ELR (cell line): ENCODE results near the gene KRT76.

ENCODE experiments used
- DNase-seq: peaks from one replicate; pipeline ENCODE4 v3.0.0-alpha.2; 2015; ENCODE audit warnings: low read depth

Gene KRT76

DNA sequence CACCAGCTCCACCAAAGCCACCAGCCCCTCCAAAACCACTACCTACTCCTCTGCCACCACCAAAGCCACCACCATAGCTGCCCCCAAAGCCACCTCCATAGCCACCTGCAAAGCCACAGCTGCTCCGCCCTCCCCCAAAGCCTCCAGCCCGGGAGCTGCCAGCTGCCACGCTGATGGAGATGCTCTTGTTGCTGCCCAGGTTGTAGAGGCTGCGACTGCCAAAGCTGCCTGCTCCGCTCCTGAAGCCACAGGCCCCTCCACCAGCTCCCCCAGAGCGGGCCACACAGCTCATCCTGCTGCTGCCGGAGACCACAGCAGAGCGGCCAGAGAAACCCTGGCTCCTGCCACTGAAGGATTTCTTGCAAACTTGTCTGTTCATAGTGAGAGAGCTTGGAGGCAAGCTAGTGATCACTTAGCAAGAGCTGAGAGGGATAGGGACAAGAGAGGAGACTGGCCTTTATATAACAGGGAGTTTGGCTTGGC lies at the start of gene KRT76:
Gene KRT76 (minus strand): TSS at position 433 of the 483 bp plus-strand sequence. CDS start 54 bp downstream, at position 379.
- DNase-seq: no peak

DNA sequence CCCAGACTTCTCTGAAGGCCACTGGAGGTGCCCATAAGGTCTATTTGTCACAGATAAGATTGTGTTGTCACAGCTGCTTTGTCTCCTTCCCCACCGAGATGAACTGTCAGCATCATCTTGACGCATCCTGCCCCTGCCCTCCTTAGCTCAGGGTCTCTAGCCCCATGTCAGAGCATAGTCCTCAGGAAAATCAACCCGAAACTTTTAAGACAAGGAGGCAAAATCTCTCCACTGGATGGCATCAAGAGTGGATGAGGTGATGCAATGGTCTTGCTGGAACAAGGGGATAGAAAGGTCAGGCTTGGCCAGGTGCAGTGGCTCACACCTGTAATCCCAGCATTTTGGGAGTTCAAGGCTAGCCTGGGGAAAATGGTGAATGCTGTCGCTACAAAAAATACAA lies 48.8 kb upstream of the KRT76 start:
- no peak for DNase-seq

DNA sequence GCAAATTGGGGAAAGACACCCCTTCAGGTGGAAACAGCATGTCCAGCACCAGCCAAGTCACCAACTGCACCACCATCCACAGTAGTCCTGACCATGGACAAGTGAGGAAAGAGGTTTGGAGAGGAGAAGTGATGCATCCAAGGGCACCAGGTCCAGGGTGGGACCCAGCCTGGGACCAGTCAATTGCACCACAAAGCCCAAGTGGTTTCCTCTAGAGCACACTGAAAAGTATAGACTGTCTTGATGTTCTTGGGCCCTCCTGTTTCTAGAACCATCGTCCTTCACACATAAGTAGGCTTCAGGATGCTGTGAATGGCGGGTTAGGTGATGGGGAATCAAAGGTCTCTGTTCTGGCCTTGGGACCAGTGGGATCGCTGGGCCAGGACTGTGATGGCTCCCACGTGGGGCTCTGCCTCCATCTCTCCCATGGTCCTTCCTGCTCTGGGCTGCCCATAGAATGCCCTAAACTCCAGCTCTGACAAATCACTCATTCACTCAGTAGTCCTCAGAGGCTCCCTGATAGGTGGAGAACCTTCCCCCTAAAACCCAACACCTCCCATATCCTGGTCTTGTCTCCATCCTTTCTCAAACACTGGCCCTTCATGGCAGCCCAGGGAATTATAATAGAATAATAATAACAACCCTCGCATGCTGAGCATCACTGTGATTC lies 47.7 kb upstream of the KRT76 start:
- no peak for DNase-seq

DNA sequence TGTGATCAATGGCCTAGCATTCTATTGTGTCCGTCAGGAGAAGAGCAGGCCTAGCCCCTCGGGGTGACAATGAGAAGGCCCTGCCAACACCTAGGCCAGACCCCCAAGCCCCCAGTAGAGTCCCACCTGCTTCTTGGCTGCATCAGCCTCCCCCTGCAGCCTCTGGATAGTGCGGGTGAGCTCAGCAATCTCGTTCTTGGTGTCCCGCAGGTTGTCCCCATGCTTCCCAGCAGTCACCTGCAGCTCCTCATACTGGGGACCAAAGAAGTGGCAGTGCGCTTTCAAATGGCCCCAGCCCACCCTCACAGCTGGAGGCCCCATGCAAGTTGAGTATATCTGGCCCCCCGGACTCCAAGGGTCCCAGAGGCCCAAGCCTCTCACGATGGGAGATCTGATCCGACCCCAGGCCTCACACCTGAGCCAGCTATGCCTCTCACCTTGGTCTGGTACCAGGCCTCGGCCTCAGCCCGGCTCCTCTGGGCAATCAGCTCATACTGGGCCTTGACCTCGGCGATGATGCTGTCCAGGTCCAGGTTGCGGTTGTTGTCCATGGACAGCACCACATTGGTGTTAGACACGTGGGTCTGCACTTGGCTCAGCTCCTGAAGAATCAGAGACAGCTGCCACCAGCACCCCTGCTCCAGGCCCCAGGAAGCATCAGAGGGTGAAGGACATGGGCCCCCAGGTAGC lies 46.8 kb upstream of the KRT76 start:
- DNase-seq: no peak

DNA sequence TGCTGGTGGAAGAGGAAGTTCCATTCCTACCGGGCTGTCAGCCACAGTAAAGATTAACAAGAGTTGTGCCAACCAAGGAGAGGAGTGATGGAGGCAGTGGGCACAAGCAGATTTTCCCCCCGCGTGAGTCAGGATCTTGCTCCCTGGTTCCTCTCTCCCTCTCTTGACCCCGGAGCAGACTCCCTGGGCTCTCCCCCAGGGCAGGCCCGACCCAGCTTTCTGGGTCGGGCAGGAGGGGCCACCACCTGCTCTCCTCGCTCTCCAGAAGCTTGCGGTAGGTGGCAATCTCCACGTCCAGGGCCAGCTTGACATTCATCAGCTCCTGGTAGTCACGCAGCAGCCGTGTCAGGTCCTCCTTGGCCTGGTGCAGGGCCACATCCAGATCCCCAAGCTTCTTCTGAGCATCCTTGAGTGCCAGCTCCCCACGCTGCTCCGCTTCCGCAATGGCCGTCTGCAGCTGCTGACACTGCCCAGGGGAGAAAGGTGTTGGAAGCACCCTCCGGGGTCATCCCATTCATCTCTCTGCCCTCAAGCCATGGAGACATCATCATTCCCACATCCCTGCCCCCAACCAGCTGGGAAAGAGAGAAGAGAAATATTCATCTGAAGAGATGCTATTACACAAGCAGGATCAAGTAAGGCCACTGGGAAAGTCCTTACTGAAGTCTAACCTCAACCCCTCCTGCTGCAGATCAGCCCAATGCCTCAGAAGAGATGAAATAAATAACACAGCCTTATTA lies 45.8 kb upstream of the KRT76 start:
- no peak for DNase-seq

DNA sequence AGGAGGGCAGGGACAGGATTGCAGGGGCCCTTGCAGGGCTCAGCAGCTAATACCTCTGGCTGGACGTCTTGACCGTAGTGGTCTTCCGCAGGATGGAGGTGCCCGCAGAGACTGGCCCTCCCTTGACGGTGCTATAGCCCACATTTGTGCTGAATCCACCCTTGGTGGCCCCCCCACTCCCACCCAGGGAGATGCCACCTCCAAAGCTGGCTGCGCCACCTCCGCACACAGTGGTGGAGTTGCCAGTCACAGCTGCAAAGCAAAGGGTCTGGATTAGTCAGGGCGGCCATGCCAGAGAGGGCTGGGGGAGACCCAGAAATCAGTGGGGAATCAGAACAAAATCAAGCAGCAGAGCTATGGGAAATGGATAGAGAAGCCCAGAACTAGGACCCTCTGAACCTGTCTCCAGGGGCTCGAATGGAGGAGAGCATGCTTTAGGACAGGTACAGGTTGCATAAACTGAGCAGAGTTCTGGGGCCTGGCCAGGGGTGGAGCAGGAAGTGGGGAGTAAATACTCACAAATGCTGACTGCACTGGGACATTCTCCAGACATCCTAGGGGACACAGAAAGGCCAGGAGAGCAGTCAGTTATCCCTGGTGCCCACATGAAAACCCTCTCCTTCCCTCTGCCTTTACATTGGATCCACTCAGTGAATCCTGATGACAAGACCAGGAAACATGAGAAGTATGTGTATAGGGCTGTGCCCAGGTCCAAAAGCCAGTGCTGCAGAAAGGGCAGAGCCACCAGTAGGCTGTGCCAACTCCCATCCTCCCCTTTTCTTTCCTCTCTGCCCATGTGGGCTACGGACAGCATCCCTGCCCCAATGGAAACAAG lies 44.9 kb upstream of the KRT76 start:
- DNase-seq: peak; percentile 10

DNA sequence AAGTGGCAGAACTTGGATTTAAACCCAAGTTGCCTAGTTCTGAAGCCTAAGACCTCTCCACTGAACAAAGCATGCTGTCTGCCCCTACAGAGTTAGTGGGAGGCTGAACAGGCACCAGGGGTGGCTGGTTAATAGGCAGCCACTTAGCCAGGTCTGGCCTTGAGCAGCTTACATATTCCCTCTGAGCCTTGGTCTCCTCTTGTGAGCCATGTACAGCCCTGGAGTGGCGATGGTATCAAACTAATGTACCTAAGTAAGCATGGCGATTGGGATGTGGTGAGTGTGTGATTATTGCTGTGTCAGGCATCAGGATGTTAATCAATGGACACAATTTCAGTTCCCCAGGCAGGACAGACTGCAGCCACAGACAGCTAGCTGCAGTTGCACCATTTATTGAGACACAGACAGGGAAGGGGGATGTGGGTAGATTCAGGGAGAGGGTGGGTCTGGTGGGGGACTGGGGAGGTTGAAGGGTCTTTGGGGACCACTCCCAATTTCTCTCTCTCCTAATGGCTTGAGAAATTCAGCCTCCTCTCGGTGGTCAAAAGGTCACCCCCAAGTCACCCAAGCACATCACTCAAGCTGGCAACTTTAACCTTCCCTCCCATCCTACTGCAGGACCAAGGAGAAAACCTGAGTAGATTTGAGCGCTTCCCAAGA lies 44.1 kb upstream of the KRT76 start:
- DNase-seq: no peak

DNA sequence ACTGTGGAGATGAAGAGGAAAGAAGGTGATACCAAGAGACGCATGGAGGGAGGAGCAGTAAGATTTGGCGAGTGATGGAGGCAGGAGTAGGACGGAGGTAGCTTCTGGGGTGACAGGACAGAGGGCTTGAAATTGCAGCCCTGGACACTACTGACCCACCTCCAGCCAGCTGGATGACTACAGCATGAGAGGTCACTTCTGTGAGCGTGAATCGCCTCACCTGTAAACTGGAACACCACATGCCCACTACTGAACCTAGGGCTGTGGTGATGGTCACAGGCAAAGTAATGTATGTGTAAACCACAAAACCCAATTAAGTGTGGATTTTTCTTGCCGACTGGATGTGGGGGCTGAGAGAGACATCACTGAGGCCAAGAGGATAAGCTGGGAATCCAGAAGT lies 43.4 kb upstream of the KRT76 start:
- no peak for DNase-seq

DNA sequence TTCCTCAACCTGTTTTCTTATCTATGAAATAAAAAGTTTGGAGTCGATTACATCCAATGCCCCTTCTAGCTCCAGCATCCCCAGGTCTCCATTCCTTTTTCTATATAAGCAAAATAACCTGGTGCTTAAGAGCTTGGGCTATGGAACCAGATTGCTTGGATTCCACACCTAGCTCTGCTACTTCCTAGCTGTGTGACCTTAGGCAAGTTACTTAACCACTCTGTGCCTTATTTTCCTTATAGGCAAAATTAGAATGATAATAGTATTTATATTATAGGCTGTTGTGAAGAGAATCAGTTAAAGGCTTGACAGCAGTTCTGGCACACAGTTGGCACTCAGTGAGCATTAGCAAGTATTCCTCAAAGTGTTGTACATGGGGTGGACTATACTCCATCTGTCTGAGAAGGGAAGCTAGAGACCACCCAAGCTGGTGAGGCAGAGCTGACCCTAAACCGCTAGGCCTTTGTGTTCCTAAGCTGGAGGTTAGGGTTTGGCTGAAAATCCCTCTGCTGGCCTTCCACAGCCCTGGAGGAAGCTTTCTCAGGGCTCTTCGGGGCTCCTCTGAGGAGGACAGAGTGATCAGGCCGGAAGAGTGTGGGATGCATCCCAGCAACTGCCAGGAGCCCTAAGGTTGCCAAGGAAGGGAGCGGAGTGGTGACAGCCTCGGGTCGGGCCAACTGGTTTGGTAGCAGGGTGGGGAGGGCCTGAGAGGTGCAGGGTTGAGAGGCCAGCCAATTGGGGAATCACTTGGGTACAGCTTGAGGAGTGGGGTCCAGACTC lies 42.8 kb upstream of the KRT76 start:
- DNase-seq: no peak

DNA sequence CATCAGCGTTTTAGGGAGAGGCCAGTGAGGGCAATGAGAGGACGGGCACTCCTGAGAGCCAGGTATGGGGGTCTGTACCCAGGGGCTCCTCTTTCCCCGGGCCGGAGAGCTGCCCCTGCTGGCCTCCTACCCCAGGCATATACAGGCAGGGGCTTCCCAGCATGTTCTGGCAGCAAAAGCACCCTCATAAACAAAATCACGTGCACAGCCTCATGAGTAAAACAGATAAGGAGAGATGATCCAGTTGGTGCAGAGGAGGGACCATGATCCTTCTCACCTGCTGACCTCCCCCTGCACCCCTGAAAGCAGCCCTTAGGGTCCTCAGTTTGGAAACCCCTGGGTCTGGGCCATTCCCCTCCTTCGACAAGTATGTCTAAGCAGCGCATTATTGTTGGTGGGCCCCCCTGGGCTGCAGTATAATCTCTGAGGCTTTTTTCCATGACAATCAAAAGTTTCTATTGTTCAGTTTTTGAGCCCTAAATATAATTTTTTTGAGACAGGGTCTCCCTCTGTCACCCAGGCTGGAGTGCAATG lies 41.8 kb upstream of the KRT76 start:
- no peak for DNase-seq

DNA sequence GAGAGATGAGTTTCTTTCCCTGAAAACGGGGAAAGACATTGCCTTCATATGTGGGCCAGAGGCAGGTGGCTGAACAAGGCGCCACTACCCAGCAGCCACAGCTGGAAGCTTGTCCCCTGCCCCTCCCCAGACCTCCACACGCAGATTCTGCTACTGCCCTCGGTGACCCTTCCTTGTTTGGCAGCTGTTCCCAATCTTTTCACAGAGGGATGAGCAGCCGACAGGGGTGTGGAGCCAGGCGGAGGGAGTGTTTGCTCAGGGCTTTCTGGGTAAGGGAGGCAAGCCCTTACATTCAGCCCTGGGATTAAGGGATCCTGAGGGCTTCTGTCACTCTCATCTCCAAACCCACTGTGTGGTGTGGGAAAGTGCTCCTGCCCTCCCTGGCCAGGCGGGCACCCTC lies 41.2 kb upstream of the KRT76 start:
- no peak for DNase-seq

DNA sequence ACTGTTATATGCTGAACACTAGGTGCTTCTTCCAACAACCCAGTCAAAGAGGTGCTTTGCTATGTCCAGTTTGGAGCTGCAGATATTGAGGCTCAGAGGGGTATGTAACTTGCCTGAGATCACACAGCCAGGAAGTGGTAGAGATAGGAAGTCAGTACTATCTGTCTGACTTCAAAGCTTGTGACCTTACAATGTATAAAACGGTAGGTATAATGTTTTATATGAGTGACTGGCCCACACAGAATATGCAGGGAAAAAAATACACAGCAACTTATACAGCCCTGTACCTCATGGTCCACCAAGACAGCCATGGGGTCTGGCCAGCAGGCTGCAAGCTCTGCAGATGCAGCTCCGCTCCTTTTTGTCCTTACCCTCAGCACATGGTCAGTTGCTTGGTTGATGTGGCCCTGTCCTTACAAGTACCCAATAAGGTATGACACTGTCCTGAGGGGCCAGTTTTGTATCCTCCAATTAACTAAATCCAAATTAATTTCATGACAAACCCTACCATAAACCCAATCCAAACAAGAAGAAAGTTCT lies 40.6 kb upstream of the KRT76 start:
- no peak for DNase-seq

DNA sequence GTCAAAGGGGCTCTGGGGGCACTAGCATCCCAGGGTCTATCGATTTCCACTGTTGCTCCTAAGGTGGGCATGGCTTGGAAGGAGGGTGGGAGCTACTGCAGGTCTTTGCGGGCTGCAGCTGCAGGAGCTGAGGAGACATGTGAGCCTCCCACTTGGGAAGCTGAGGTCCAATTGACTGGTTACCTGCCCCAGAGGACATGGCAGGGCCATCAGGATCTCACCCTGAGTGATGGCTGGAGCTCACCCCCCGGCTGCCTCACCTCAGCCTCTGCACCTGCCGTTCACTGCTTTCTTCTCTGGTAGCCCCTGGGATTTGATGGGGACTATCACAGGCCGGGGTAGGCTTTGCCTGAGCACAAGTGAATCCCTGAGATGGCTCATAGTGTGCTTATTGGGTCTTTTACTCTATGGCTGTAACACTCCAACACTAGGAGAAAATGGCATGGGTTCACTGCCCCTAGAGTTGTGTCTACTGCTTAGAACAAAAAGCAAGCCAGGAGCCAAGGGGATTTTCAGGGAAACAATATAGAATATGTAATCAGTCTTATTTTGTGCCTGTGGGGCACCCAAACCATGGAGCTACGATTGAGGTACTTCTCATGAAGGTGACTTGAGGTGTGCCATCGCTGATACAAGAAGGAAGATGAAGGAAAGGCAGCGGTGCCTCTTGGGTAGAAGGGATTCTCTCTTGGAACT lies 40.0 kb upstream of the KRT76 start:
- DNase-seq: no peak

DNA sequence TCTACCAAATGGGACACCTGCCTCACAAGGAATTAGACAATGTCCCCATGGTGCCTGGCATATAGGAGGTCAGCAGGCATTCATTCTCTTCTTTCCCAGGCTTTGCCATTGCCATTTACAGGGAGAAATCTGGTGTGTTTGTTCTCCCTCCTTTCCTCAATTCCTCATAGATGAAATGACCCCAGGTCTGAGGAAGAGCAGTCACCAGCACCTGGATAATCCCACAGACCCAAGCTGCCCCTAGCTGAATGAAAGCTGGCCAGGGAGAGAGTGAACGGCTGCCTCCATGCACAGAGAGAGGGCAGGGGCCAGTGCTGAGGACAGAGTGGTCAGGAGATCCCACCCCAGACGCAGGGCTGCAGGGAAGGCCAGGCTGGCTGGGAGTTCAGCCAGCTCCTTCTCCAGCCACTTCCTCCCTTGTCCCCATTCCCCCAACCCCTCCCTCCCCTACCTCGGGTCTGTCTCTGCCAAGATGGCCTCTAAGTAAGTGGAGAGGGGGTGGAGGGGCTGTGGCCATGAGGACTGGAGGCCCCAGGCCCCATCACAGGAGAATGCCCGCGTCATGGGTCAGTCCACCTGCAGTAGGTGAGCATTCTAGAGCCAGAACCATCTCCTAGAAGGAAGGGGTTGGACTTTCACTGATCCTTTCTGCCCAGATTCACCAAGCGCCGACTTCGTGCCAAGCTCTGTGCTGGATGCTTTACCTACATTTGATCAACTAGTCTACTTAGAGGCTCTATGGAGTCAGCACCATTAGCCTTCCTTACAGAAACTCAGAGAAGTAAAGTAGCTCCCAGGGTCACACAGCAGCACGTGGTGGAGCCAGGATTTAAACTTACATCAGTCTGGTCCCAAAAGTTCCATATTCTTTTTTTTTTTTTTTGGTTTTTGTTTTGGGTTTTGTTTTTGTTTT lies 38.8 kb upstream of the KRT76 start:
- DNase-seq: no peak

DNA sequence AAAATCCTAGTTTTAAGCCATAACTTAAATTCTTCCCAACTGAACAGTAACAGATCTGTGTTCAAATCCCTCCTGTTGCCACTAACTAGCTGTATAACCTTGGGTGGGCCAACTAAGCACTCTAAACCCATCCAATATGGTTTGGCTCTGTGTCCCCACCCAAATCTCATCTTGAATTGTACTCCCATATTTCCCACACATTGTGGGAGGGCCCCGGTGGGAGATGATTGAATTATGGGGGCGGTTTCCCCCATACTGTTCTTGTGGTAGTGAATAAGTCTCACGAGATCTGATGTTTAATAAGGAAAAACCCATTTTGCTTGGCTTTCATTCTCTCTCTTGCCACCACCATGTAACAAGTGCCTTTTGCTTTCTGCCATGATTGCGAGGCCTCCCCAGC lies 38.0 kb upstream of the KRT76 start:
- DNase-seq: no peak

DNA sequence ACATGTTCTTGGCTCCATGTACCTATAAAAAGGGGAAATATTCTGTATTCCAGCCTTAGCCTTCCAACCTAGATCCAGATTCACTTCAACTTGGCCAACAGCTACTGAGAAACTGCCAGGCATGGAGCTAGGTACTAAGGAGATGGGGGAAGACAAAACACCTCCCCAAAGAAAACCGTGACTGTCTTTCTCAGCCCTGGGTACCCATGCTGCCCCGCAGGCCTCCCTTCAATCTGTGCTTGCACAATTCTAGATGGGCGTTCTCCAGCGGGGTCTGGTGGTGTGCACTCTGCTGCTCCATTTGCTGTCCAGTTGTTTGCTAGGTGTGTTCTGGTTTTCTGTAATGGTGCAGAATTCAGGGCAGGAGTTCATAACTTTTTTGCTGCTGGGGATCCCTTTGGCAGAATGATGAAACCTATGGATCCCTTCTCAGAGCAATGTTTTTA lies 37.6 kb upstream of the KRT76 start:
- no peak for DNase-seq

DNA sequence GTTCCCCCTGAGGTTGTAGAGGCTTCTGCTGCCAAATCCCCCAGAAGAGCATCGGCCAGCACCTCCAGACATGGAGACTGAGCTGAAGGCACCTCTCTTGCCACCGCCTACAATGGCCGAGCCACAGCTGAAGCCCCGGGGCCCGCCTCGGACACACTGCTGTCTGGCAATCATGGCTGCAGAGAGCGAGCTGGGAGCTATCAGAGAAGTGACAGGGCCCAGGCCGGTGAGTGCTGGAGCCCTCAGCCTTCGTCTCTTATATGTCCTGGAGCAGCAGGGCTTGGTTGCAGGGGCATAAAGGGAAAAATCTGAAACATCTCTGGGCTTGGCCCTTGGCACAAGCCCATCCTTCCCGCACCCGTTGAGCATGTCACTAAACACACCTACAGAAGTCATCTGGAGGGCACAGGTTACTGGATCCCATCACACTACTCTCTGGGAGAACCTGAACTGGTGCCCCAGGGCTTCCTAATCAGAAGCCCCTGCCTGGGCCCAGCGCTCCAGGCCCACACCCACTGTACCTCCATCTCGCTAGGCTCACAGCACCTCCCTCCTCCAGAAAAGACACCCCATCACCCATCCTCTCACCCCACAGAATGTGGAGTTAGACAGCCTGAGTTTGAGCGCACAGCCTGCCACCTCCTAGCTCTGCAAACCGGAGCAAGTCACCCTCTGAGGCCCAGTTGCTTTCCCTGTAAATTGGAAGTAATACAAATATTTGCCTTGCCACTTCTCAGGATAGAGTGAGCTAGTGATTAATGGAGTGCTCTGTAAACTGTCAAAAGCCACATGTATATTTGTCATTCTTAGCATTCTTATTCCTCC lies 37.0 kb upstream of the KRT76 start, which contains the start of gene KRT4:
Gene KRT4 (minus strand): TSS at position 232 of the 825 bp plus-strand sequence. CDS start 58 bp downstream, at position 174.
- no peak for DNase-seq
